Smooth muscle cell of trachea (primary cell): ENCODE results near the gene UBQLNL. TPM values are rescaled to one million over a fixed set of nuclear protein-coding genes. Genes with fewer than 3 reads are reported as not detected.

ENCODE experiments used
- total RNA-seq: library from RNA; depleted of rRNA; stranded (reverse); fragments of >200 nt; gene quantifications from 2 replicates; pipeline ENCODE4 v1.2.1, GENCODE V29; 2014

The UBQLNL gene, protein sequence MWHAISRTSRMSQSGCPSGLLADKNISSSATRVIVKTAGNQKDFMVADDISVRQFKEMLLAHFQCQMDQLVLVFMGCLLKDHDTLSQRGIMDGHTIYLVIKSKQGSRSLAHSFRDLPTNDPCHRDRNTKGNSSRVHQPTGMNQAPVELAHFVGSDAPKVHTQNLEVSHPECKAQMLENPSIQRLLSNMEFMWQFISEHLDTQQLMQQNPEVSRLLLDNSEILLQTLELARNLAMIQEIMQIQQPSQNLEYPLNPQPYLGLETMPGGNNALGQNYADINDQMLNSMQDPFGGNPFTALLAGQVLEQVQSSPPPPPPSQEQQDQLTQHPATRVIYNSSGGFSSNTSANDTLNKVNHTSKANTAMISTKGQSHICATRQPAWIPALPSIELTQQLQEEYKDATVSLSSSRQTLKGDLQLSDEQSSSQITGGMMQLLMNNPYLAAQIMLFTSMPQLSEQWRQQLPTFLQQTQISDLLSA
- total RNA-seq: 0.15 and 0.17 TPM in 2 replicates

DNA sequence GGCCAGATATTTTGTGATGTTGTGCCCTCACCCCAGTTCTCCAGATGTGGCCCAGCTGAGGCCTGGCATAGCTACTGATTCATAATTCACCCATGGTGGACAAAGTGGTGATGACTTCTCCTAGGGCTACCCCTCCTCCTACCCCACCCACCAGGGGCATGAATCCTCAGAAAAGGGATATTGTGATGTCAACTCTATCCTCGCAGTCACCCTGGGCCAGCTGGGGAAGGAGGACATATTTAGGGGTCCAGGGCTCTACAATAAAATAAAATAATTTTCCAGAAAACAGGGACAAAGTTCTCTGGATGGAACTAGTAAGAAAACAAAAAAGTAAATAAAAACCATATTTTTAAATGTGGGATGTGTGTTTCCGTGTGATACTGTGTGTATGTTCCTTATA lies at the start of gene UBQLNL:
TSS of gene UBQLNL (minus strand) at position 101 of the 400 bp plus-strand sequence. CDS start 258 bp downstream, outside the sequence.

GRCh38 chr11:5548440-5548839 lies 31.9 kb upstream of the UBQLNL start, which contains the start of gene OR52H1:
Gene OR52H1 (minus strand): TSS chr11:5548540. CDS start chr11:5545505, 3,035 bp downstream.

DNA sequence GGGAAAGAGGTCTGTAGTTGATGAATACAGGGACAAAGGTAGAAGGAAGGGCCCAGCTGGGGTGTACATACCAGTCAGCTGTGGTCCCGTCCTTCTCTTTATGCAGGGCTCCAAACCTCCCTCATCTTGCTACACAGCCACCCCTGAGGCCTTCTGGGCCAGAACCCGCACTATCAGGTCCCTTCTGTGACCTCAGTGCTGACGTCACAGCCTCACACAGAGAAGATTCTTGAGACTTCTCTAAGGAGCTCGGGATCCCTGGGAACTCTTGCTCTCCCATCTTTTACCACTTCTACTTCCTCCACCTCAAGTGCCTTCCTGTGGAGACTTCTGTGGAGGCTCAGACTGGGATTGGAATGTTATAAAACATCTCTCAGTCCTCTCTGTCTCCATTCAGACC lies 6.7 kb downstream of the UBQLNL start, which contains the start of gene UBQLN3:
TSS of gene UBQLN3 (minus strand) at position 155 of the 400 bp plus-strand sequence. CDS start 399 bp downstream, outside the sequence.

DNA sequence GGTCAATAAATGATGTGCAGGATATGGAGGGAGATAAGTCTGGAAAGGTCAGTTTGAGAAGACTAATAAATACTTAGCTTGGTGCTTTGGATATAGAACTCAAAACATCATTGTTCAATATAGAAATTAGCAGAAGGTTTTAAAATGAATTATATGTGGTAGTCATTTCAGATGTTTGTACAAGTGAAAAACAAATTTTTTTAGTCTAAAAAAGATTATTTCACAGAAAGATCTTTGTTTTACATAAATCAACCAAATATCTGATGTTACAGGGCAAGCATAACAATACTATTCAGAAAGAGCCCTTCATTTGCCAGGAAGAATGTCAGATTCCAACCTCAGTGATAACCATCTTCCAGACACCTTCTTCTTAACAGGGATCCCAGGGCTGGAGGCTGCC lies 28.1 kb downstream of the UBQLNL start, which contains the start of gene OR52D1:
TSS of gene OR52D1 (plus strand) at position 301 of the 400 bp plus-strand sequence. CDS start at position 323, 22 bp downstream.

Other genes starting within 250 kb of the UBQLNL start
- 0.29 and 0.33 TPM in 2 replicates for gene HBE1, start 246.8 kb downstream of the UBQLNL start, total RNA-seq
- not detected in 2 replicates for gene OR51B4, start 214.8 kb downstream of the UBQLNL start, total RNA-seq
- not detected in 2 replicates for gene OR51B2, start 192.4 kb downstream of the UBQLNL start, total RNA-seq
- gene OR51B5, start 173.2 kb downstream of the UBQLNL start, total RNA-seq: 0.29 TPM in 1 of 2 replicates, not detected in the other
- not detected in 2 replicates for gene OR51B6, start 165.2 kb downstream of the UBQLNL start, total RNA-seq
- gene OR51M1, start 132.9 kb downstream of the UBQLNL start, total RNA-seq: not detected in 2 replicates
- gene OR51Q1, start 94.6 kb downstream of the UBQLNL start, total RNA-seq: not detected in 2 replicates
- not detected in 2 replicates for gene OR51I1, start 75.2 kb downstream of the UBQLNL start, total RNA-seq
- gene OR51I2, start 67.4 kb downstream of the UBQLNL start, total RNA-seq: not detected in 2 replicates
- not detected in 2 replicates for gene OR52D1, start 28.0 kb downstream of the UBQLNL start, total RNA-seq
- gene UBQLN3, start 6.7 kb downstream of the UBQLNL start, total RNA-seq: 0.15 and 0.17 TPM in 2 replicates
- gene OR52H1, start 31.8 kb upstream of the UBQLNL start, total RNA-seq: 0.17 and 0.73 TPM in 2 replicates
- gene OR52B6, start 64.2 kb upstream of the UBQLNL start, total RNA-seq: not detected in 2 replicates
- 3.3 and 9.7 TPM in 2 replicates for gene TRIM6, start 79.9 kb upstream of the UBQLNL start, total RNA-seq
- 13.7 and 19.2 TPM in 2 replicates for gene TRIM34, start 108.3 kb upstream of the UBQLNL start, total RNA-seq
- 40.5 and 42.0 TPM in 2 replicates for gene TRIM5, start 168.4 kb upstream of the UBQLNL start, total RNA-seq
- 119 and 179 TPM in 2 replicates for gene TRIM22, start 173.1 kb upstream of the UBQLNL start, total RNA-seq
- gene OR56B1, start 219.7 kb upstream of the UBQLNL start, total RNA-seq: not detected in 2 replicates
- gene OR52N4, start 237.5 kb upstream of the UBQLNL start, total RNA-seq: not detected in 2 replicates